BLaER1 (cell line): ENCODE measurements around the gene USP28.
A peak's percentile ranks its signal among the peaks of the same experiment; 100 is the strongest.

Experiments used
- H3K27ac ChIP-seq: shearing (Covaris generic); formaldehyde crosslinking; 2 replicates; pipeline ENCODE4 v1.8.1; 2022
- H3K27me3 ChIP-seq: shearing (Covaris generic); formaldehyde crosslinking; 2 replicates; pipeline ENCODE4 v1.8.1; 2022
- H3K36me3 ChIP-seq: shearing (Covaris generic); formaldehyde crosslinking; 2 replicates; pipeline ENCODE4 v1.8.1; 2022
- H3K4me1 ChIP-seq: shearing (Covaris generic); formaldehyde crosslinking; 2 replicates; pipeline ENCODE4 v1.8.1; 2022
- H3K4me2 ChIP-seq: shearing (Covaris generic); formaldehyde crosslinking; 2 replicates; pipeline ENCODE4 v1.8.1; 2022
- H3K4me3 ChIP-seq: shearing (Covaris generic); formaldehyde crosslinking; 2 replicates; pipeline ENCODE4 v1.8.1; 2022
- H3K9ac ChIP-seq: shearing (Covaris generic); formaldehyde crosslinking; 2 replicates; pipeline ENCODE4 v1.8.1; 2022
- H3K9me3 ChIP-seq: shearing (Covaris generic); formaldehyde crosslinking; 2 replicates; pipeline ENCODE4 v1.8.1; 2022
- H4K20me1 ChIP-seq: shearing (Covaris generic); formaldehyde crosslinking; 2 replicates; pipeline ENCODE4 v1.8.1; 2022
- Cebpa-rat ChIP-seq: shearing (Covaris generic); IDR thresholded peaks from 2 replicates; pipeline ENCODE4 v1.8.1; 2022

Gene USP28

DNA sequence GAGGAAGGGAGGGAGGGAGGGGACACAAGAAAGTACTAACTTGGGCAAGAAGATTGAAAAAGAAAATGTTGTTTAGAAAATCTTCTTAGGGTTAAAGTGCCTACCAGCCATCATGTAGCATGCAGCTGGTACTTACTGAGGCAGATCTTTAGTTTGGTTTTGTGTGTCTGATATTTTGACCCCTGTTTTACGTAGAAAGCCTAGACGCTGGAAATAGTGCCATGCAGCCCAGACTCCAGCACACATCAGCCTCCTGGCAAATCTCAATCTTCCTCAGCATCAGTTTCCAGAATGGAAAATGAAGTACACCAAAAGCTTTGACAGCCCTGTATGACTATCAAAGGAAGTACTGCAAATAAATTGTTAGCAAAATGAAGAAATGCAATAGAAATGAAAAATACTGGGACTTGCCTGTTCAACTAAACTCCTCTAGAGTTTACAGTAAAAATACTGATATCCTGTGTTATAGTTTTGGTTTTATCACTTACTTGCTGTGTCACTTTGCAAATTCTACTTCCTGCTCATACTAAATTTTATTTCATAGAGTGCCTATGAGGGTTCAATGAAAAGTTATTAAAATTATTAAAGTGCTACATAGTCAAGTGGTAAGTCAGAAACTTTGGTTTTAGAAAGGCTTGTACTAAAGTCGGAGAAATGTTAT lies 7.4 kb downstream of the USP28 start:
- H3K9ac ChIP-seq: no peak overlapping the region
- TF ChIP-seq Cebpa-rat: no peak
- H3K9me3 ChIP-seq: no peaks in the 10 kb centered on the region
- no peaks in the 10 kb centered on the region for H3K27me3 ChIP-seq
- H4K20me1 ChIP-seq: peaks cover 28% of the 10 kb centered on the region; the same call in 1 of the 2 replicates
- H3K36me3 ChIP-seq: peaks cover 48% of the 10 kb centered on the region
- H3K4me1 ChIP-seq: peaks cover 10% of the 10 kb centered on the region
- H3K4me2 ChIP-seq: no peak overlapping the region
- no peak overlapping the region for H3K4me3 ChIP-seq
- no peak overlapping the region for H3K27ac ChIP-seq

DNA sequence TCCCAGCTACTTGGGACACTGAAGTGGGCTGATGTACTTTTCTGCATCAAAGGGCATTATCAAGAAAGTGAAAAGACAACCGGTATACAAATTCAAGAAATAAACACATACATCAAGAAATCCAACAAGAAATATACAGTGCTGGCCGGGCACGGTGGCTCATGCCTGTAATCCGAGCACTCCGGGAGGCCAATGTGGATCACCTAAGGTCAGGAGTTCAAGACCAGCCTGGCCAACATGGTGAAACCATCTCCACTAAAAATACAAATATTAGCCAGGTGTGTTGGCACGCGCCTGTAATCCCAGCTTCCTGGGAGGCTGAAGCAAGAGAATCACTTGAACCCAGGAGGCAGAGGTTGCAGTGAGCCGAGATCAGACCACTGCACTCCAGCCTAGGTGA lies 9.5 kb downstream of the USP28 start:
- Histone ChIP-seq H3K36me3 (peaks cover 41% of the 10 kb centered on the region), H3K27ac (no peak overlapping the region), H3K9ac (no peak overlapping the region), H3K4me2 (no peak overlapping the region), H3K4me1 (peaks cover 6% of the 10 kb centered on the region; the same call in 1 of the 2 replicates), H3K9me3 (no peaks in the 10 kb centered on the region), H4K20me1 (peaks cover 9% of the 10 kb centered on the region; the same call in 1 of the 2 replicates), H3K4me3 (no peak overlapping the region), H3K27me3 (no peaks in the 10 kb centered on the region)
- TF ChIP-seq Cebpa-rat: no peak

- H3K4me3 ChIP-seq: no peak overlapping the region
- no peak overlapping the region for H3K9ac ChIP-seq
- no peaks in the 10 kb centered on the region for H3K9me3 ChIP-seq
- H4K20me1 ChIP-seq: no peaks in the 10 kb centered on the region; the same call in 1 of the 2 replicates
- no peak overlapping the region for H3K27ac ChIP-seq
- H3K36me3 ChIP-seq: peaks cover 36% of the 10 kb centered on the region
- TF ChIP-seq Cebpa-rat: no peak
- H3K27me3 ChIP-seq: no peaks in the 10 kb centered on the region
- H3K4me1 ChIP-seq: peaks cover 16% of the 10 kb centered on the region
- no peak overlapping the region for H3K4me2 ChIP-seq
Observed at GRCh38 chr11:113864410-113864809, 11.0 kb downstream of the USP28 start.

DNA sequence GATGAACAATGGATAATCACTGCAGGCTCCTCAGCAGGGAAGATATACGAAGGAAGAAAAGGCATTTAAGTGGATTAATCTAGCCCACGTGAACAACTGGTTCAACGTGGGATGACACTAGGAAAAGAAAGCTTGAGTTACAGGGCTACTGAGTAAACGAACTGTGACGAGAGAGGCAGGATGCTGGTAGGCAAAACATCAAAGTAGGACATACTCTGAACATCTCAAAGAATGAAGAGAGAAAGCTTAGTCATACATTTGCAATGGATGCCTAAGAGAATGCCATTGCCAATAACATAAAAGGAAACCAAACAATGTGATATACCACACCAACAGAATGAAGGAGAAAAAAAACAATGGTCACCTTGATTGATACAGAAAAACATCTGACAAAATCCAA lies 12.9 kb downstream of the USP28 start:
- no peak for TF ChIP-seq Cebpa-rat
- no peaks in the 10 kb centered on the region for H3K9me3 ChIP-seq
- H3K4me1 ChIP-seq: peaks cover 16% of the 10 kb centered on the region
- peaks cover 21% of the 10 kb centered on the region for H3K36me3 ChIP-seq
- no peaks in the 10 kb centered on the region for H3K27me3 ChIP-seq
- peaks cover under 1% of the 10 kb centered on the region; the same call in 1 of the 2 replicates for H4K20me1 ChIP-seq
- no peak overlapping the region for H3K4me2 ChIP-seq
- H3K4me3 ChIP-seq: no peak overlapping the region
- H3K9ac ChIP-seq: no peak overlapping the region
- H3K27ac ChIP-seq: no peak overlapping the region

GRCh38 chr11:113859665-113860064 lies 15.7 kb downstream of the USP28 start:
- TF ChIP-seq Cebpa-rat: no peak
- H3K9ac ChIP-seq: no peak overlapping the region
- H3K4me1 ChIP-seq: peaks cover 16% of the 10 kb centered on the region
- no peak overlapping the region for H3K4me3 ChIP-seq
- H3K36me3 ChIP-seq: peaks cover 6% of the 10 kb centered on the region
- H3K27ac ChIP-seq: no peak overlapping the region
- H3K4me2 ChIP-seq: 0 out of 2 replicates have a peak overlapping the region, but pooled peaks have one; percentile 18
- peaks cover 5% of the 10 kb centered on the region; the same call in 1 of the 2 replicates for H4K20me1 ChIP-seq
- no peaks in the 10 kb centered on the region for H3K27me3 ChIP-seq
- H3K9me3 ChIP-seq: no peaks in the 10 kb centered on the region

DNA sequence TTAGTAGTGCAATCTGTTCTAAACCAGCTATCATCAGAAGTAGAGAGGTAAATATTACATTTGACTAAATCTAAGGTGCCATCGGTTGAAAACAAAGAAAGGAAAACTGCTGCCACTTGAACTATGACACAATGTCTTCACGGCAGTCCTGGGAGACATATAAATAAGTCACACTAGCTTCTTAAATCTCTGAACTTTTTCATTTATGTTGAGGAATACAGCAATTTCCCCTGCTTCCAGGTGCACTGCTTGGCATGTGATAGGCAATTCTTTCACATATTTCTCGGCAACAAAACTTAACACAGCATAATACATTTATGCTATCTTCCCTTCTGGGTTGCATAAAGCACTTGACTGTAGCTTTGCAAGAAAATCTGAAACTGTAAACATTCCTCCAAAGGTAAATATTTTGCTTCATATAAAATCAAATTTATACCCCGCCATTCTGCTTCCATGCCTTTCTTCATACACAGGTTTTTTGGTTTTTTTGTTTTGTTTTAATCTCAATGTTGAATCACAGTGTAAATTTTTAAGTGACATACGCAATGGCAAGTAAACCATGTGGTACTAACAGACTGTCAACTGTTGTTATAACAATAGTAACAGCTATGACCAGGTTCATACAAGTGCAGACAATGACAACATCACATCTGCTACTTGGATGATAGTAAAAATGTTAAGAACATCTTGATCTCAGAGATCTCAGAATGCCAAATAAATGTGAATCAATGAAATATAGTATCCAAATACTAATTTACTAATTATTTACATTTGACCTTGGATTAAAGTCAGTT lies 18.2 kb downstream of the USP28 start:
- H3K27me3 ChIP-seq: no peaks in the 10 kb centered on the region
- H3K9ac ChIP-seq: no peak overlapping the region
- no peak for TF ChIP-seq Cebpa-rat
- H3K27ac ChIP-seq: no peak overlapping the region
- H3K4me1 ChIP-seq: peaks cover 10% of the 10 kb centered on the region
- no peak overlapping the region for H3K4me2 ChIP-seq
- peaks cover 5% of the 10 kb centered on the region; the same call in 1 of the 2 replicates for H4K20me1 ChIP-seq
- H3K4me3 ChIP-seq: no peak overlapping the region
- peaks cover 24% of the 10 kb centered on the region for H3K36me3 ChIP-seq
- peaks cover 5% of the 10 kb centered on the region for H3K9me3 ChIP-seq

DNA sequence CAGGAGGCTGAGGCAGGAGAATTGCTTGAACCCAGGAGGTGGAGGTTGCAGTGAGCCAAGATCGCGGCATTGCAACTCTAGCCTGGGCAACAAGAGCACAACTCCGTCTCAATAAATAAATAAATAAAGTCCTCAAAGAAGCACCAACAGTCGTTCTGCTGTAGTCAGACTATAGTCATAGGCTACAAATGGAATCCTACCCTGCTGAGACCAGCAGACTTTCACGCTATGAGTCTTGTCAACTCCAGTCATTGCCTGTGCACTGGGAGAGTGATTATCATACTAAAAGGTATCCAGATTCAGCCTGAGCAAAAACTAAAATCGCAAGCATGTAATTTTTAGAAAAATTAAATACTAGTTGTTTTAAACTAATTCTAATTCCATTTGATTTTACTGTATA lies 19.6 kb downstream of the USP28 start:
- Histone ChIP-seq H3K36me3 (peaks cover 38% of the 10 kb centered on the region), H3K9ac (no peak overlapping the region), H3K9me3 (peaks cover 5% of the 10 kb centered on the region), H3K4me1 (peaks cover 10% of the 10 kb centered on the region), H3K4me3 (no peak overlapping the region), H3K27ac (no peak overlapping the region), H4K20me1 (peaks cover 7% of the 10 kb centered on the region; the same call in 1 of the 2 replicates), H3K4me2 (no peak overlapping the region), H3K27me3 (no peaks in the 10 kb centered on the region)
- no peak for TF ChIP-seq Cebpa-rat

- H3K27ac ChIP-seq: no peak overlapping the region
- peaks cover 5% of the 10 kb centered on the region; the same call in 1 of the 2 replicates for H4K20me1 ChIP-seq
- no peaks in the 10 kb centered on the region for H3K27me3 ChIP-seq
- H3K9me3 ChIP-seq: peaks cover 5% of the 10 kb centered on the region
- no peak overlapping the region for H3K4me2 ChIP-seq
- TF ChIP-seq Cebpa-rat: no peak
- no peaks in the 10 kb centered on the region; the same call in 1 of the 2 replicates for H3K4me1 ChIP-seq
- peaks cover 74% of the 10 kb centered on the region for H3K36me3 ChIP-seq
- H3K9ac ChIP-seq: no peak overlapping the region
- H3K4me3 ChIP-seq: no peak overlapping the region
Observed at GRCh38 chr11:113850188-113850587, 25.2 kb downstream of the USP28 start.

DNA sequence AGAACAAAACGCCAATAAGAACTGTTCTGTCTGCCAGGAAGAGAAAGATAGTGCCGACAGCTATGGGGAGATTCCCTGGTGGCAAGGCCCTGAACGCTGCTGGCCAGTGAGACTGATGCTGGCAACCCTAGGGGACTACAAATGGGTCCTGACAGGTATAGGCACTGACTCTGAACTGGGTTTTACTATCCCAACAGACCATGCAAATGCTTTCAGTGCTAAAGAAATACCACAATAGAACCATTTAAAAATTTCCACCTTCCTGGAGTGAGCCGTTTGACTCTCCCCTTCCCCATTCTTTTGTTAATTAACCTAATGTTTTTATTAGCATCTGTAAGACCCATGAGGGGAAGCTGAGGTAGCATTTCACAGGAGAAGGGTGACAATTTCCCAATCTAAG lies 25.7 kb downstream of the USP28 start:
- H3K9ac ChIP-seq: no peak overlapping the region
- no peaks in the 10 kb centered on the region for H3K27me3 ChIP-seq
- H3K27ac ChIP-seq: no peak overlapping the region
- no peak for TF ChIP-seq Cebpa-rat
- no peaks in the 10 kb centered on the region; the same call in 1 of the 2 replicates for H3K4me1 ChIP-seq
- H3K9me3 ChIP-seq: peaks cover 5% of the 10 kb centered on the region
- H3K36me3 ChIP-seq: peaks cover 79% of the 10 kb centered on the region
- no peak overlapping the region for H3K4me2 ChIP-seq
- H3K4me3 ChIP-seq: no peak overlapping the region
- H4K20me1 ChIP-seq: peaks cover 5% of the 10 kb centered on the region; the same call in 1 of the 2 replicates

GRCh38 chr11:113847580-113847979 lies 27.8 kb downstream of the USP28 start:
- Histone ChIP-seq H3K9me3 (no peaks in the 10 kb centered on the region), H3K4me1 (no peaks in the 10 kb centered on the region; the same call in 1 of the 2 replicates), H3K9ac (no peak overlapping the region), H3K27me3 (no peaks in the 10 kb centered on the region), H3K36me3 (peaks cover 77% of the 10 kb centered on the region), H3K4me2 (no peak overlapping the region), H3K27ac (no peak overlapping the region), H3K4me3 (no peak overlapping the region), H4K20me1 (peaks cover 5% of the 10 kb centered on the region; the same call in 1 of the 2 replicates)
- no peak for TF ChIP-seq Cebpa-rat
